OCI-LY3 (cell line): ENCODE data around the gene PLCH2.

Experiments used
- EZH2phosphoT487 ChIP-seq: fragments of 200-600 bp; shearing (Covaris generic); IDR thresholded peaks from 2 replicates; pipeline ENCODE4 v1.6.1; 2018; ENCODE audit warnings: antibody characterized with exemption, mixed run types, low read depth
- TF ChIP-seq, protein P1 (sequence below): fragments of 200-600, 300-600 bp; sonication (generic); IDR thresholded peaks from 2 replicates; pipeline ENCODE4 v1.5.1; 2014; ENCODE audit warnings: antibody characterized with exemption, low read length, low read depth

DNA sequence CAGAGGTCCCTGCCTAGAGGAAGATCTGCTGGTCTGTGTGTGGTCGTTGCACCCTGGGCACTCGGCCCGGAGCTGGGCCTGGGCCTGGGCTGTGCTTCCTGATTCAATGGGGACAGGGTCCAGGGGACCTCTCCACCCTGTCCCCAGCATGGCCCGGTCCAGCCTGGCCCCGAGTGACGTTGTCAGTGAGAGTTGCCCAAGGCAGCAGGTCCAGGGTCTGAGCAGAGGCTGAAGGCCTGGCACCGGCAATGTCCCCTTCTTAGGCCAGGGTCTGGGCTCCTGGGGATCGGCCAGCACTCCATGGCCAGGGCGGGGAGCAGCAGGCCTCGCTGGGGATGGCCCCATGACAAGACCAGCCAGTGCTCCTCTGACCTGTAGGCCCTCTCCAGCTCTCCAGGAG lies 48.1 kb upstream of the PLCH2 start:
- TF ChIP-seq, protein P1, sequence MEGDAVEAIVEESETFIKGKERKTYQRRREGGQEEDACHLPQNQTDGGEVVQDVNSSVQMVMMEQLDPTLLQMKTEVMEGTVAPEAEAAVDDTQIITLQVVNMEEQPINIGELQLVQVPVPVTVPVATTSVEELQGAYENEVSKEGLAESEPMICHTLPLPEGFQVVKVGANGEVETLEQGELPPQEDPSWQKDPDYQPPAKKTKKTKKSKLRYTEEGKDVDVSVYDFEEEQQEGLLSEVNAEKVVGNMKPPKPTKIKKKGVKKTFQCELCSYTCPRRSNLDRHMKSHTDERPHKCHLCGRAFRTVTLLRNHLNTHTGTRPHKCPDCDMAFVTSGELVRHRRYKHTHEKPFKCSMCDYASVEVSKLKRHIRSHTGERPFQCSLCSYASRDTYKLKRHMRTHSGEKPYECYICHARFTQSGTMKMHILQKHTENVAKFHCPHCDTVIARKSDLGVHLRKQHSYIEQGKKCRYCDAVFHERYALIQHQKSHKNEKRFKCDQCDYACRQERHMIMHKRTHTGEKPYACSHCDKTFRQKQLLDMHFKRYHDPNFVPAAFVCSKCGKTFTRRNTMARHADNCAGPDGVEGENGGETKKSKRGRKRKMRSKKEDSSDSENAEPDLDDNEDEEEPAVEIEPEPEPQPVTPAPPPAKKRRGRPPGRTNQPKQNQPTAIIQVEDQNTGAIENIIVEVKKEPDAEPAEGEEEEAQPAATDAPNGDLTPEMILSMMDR: no peak
- TF ChIP-seq EZH2phosphoT487: no peak
